ENCODE results near the gene NCMAP.

NCMAP gene

DNA sequence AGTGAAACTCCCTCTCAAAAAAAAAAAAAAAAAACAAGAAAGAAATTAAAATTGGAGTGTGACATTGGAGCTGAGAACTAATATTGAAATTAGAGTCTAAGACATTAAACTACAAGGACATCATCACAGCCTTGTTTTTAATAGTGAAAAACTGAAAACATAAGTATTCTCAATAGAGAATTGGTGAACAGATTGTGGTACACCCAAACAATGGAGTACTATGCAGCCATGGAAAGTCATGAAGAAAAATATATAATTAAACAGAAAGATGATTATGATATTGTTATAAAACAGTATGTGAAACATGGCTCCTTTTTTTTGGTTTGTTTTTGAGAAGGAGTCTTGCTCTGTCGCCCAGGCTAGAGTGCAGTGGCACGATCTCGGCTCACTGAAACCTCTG is 43.4 kb downstream of the NCMAP start:
- TF ChIP-seq POLR2AphosphoS5 (IDR thresholded peaks at IDR 0.05; ENCODE audit: low read depth, low read length) (no peak), TAF1 (IDR thresholded peaks at IDR 0.05; ENCODE audit: borderline replicate concordance, insufficient read depth, low read length) (no peak), SIN3A (IDR thresholded peaks at IDR 0.05; ENCODE audit: borderline replicate concordance, insufficient read depth, low read length) (no peak), FOXP2 (optimal IDR thresholded peaks at IDR 0.05; ENCODE audit: borderline replicate concordance, extremely low read depth, extremely low read length, insufficient read depth) (no peak)
- TF ChIP-seq, protein P1, sequence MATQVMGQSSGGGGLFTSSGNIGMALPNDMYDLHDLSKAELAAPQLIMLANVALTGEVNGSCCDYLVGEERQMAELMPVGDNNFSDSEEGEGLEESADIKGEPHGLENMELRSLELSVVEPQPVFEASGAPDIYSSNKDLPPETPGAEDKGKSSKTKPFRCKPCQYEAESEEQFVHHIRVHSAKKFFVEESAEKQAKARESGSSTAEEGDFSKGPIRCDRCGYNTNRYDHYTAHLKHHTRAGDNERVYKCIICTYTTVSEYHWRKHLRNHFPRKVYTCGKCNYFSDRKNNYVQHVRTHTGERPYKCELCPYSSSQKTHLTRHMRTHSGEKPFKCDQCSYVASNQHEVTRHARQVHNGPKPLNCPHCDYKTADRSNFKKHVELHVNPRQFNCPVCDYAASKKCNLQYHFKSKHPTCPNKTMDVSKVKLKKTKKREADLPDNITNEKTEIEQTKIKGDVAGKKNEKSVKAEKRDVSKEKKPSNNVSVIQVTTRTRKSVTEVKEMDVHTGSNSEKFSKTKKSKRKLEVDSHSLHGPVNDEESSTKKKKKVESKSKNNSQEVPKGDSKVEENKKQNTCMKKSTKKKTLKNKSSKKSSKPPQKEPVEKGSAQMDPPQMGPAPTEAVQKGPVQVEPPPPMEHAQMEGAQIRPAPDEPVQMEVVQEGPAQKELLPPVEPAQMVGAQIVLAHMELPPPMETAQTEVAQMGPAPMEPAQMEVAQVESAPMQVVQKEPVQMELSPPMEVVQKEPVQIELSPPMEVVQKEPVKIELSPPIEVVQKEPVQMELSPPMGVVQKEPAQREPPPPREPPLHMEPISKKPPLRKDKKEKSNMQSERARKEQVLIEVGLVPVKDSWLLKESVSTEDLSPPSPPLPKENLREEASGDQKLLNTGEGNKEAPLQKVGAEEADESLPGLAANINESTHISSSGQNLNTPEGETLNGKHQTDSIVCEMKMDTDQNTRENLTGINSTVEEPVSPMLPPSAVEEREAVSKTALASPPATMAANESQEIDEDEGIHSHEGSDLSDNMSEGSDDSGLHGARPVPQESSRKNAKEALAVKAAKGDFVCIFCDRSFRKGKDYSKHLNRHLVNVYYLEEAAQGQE (IDR thresholded peaks at IDR 0.05; ENCODE audit: insufficient read depth in 1 of 2, low read depth in 2 of 2, low read length in 2 of 2): no peak

DNA sequence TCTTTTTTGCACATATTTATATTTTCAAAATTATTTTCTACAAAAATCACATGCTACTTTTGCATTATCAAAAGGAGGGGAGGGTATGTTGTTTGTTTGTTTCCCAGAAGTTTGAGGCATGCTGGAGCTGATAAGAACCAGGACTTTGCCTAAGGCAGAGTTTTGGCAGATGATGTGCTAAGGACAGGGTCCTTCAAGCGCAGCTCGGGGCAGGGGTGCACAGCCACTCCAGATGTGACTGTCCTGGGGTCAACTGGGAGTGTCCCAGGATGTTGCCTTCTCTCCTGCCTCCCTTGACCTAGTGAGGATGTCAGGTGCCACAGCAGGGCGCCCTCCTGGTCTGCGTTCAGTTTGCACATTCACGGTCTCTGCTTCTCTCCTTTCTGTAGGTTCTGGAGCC is 44.7 kb downstream of the NCMAP start:
- TF ChIP-seq TAF1 (IDR thresholded peaks at IDR 0.05; ENCODE audit: borderline replicate concordance, insufficient read depth, low read length) (no peak), FOXP2 (optimal IDR thresholded peaks at IDR 0.05; ENCODE audit: borderline replicate concordance, extremely low read depth, extremely low read length, insufficient read depth) (no peak), POLR2AphosphoS5 (IDR thresholded peaks at IDR 0.05; ENCODE audit: low read depth, low read length) (no peak), SIN3A (IDR thresholded peaks at IDR 0.05; ENCODE audit: borderline replicate concordance, insufficient read depth, low read length) (no peak)
- TF ChIP-seq, protein P1 (IDR thresholded peaks at IDR 0.05; ENCODE audit: insufficient read depth in 1 of 2, low read depth in 2 of 2, low read length in 2 of 2): no peak

DNA sequence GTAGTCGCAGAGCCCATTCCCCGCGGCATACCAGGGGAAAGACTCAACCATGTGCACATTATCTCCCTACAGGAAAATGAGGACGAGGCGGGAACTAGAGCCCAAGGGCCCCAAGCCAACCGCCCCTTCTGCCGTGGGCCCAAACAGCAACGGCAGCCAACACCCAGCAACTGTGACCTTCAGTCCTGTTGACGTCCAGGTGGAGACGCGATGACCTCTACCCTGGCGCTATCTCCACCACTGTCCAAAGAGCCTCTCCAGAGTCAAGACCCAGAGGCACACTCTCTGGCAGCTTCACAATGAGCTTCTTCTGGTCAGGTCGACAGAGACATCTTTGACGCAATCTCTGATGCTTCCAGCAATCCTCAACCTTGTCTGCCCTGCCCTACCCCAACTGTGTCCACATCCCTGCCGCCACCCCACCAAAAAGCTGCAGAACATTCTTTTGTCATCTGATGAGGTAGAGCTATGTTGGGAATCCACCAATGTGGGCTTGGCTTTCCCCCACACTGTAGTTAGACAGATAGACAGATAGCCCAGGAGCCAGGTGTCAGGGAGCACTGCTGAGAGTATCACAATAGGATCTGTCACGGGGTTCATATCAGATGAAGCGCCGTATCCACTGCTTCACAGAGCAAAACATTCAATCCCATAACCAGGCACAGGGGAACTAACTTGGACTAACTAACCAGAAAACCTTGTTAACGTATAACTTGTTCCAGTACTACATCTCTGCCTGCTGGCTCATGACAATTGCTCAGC is 49.8 kb downstream of the NCMAP start:
- TF ChIP-seq, protein P1 (IDR thresholded peaks at IDR 0.05; ENCODE audit: insufficient read depth in 1 of 2, low read depth in 2 of 2, low read length in 2 of 2): no peak
- TF ChIP-seq TAF1 (IDR thresholded peaks at IDR 0.05; ENCODE audit: borderline replicate concordance, insufficient read depth, low read length): no peak
- TF ChIP-seq SIN3A (IDR thresholded peaks at IDR 0.05; ENCODE audit: borderline replicate concordance, insufficient read depth, low read length): no peak
- TF ChIP-seq FOXP2 (optimal IDR thresholded peaks at IDR 0.05; ENCODE audit: borderline replicate concordance, extremely low read depth, extremely low read length, insufficient read depth): no peak
- no peak for TF ChIP-seq POLR2AphosphoS5 (IDR thresholded peaks at IDR 0.05; ENCODE audit: low read depth, low read length)

DNA sequence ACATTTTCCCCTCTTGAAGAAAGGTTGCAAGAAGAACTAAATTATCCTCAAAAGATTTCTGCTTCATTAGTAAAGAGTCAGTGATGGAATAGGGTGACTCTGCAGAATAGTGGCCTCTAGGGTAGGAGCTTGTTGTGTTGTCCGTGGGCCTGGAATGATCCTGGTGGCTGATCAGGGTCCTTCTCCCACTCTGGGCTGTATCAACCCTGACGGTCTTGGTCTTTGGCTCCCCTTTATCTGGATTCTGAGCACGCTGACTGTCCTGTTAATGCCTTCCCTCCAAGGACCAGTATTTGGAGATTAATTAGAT is 50.4 kb downstream of the NCMAP start:
- TF ChIP-seq, protein P1 (IDR thresholded peaks at IDR 0.05; ENCODE audit: insufficient read depth in 1 of 2, low read depth in 2 of 2, low read length in 2 of 2): no peak
- TF ChIP-seq TAF1 (IDR thresholded peaks at IDR 0.05; ENCODE audit: borderline replicate concordance, insufficient read depth, low read length) (no peak), FOXP2 (optimal IDR thresholded peaks at IDR 0.05; ENCODE audit: borderline replicate concordance, extremely low read depth, extremely low read length, insufficient read depth) (no peak), SIN3A (IDR thresholded peaks at IDR 0.05; ENCODE audit: borderline replicate concordance, insufficient read depth, low read length) (no peak), POLR2AphosphoS5 (IDR thresholded peaks at IDR 0.05; ENCODE audit: low read depth, low read length) (no peak)

All from PFSK-1 (cell line).